Measurements from ENCODE around the gene NEMF.
"Not testable (repeated sequence)": the region's sequence is repeated elsewhere in the genome, so short reads cannot be mapped to it uniquely, and the experiment has no call there.

NEMF gene

DNA sequence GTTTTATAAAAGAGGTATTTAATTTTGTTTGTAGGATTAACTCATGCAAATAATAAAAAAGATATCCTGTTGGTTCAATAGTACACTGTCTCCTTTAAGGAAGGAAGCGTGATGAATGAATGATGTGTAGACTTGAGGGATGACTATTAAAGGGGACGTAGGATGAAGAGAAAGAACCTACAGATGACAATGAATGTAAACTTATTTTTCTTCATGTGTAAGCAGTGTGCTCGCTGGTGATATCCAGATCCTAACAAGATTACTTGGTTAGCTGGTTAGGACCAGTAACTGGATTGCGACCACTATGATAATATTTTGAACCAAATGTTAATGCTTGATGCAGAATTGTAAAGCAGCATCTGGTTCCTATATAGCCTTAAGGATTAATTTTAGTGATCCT is 42.9 kb upstream of the NEMF start:
- no peak for DNase-seq (ENCODE audit: low spot score)
- ChIA-PET POLR2A (ENCODE audit: low non-redundant PET) (no interaction called here), CTCF (interaction anchor here (1.1 kb wide), 1 partner anchor 33 kb away, joined by 3 read pairs; no protein-coding TSS in a partner anchor)
- TF ChIP-seq CTCF (conservative IDR thresholded peaks at IDR 0.05; ENCODE audit: low read depth), result no peak
- H3K27ac ChIP-seq, result no peak overlapping the region

GRCh38 chr14:49894214-49895107 is 41.9 kb upstream of the NEMF start:
- DNase-seq (ENCODE audit: low spot score); POLR2A ChIA-PET (ENCODE audit: low non-redundant PET): not testable (repeated sequence)
- CTCF ChIA-PET, result interaction anchor here (1.9 kb wide), 1 partner anchor 33 kb away, joined by 7 read pairs; no protein-coding TSS in a partner anchor
- peak overlapping the region; percentile 97 for H3K27ac ChIP-seq

DNA sequence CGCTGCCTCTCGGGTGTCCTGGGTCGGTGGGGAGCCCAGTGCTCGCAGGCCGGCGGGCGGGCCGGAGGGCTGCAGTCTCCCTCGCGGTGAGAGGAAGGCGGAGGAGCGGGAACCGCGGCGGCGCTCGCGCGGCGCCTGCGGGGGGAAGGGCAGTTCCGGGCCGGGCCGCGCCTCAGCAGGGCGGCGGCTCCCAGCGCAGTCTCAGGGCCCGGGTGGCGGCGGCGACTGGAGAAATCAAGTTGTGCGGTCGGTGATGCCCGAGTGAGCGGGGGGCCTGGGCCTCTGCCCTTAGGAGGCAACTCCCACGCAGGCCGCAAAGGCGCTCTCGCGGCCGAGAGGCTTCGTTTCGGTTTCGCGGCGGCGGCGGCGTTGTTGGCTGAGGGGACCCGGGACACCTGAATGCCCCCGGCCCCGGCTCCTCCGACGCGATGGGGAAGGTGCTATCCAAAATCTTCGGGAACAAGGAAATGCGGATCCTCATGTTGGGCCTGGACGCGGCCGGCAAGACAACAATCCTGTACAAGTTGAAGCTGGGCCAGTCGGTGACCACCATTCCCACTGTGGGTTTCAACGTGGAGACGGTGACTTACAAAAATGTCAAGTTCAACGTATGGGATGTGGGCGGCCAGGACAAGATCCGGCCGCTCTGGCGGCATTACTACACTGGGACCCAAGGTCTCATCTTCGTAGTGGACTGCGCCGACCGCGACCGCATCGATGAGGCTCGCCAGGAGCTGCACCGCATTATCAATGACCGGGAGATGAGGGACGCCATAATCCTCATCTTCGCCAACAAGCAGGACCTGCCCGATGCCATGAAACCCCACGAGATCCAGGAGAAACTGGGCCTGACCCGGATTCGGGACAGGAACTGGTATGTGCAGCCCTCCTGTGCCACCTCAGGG is 41.0 kb upstream of the NEMF start:
- peak overlapping the region; percentile 97 for H3K27ac ChIP-seq
- ChIA-PET POLR2A (ENCODE audit: low non-redundant PET) (interaction anchor here (1.0 to 1.2 kb wide), 2 partner anchors 14 to 110 kb away, joined by 3 to 4 read pairs; no protein-coding TSS in a partner anchor), CTCF (interaction anchor here (0.6 to 1.9 kb wide), 3 partner anchors 28 to 106 kb away, joined by 3 to 7 read pairs (median 6); no protein-coding TSS in a partner anchor)
- no peak for TF ChIP-seq CTCF (conservative IDR thresholded peaks at IDR 0.05; ENCODE audit: low read depth)
- DNase-seq (ENCODE audit: low spot score), result no peak

DNA sequence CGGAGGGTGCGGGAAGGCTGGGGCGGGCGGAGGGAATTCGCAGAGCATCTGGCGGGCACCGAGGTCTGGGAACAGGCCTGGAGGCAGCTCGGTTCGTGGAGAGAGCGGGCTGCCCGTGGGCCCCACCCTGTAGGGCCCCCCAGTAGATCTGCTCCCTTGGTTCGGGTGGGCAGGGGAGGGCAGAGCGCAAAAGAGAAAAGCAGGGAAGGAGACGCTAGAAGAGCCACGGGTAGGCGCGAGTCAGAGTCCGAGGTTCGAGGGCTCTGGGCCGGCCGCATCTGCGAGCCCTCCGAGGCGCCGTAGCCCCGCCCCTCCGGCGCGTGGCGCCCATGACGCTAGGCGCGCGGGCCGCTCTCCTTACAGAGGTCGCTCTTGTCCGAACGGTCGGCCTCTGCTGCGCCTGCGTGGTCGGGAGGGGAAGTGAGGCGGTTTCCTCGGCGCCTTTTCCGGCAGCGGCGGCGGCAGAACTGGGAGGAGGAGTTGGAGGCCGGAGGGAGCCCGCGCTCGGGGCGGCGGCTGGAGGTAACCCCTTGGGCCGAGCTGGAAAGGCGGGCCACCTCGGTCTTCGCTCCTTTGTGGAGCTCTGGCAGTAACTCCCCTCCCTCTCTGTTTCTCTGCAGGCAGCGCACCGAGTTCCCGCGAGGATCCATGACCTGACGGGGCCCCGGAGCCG is 40.2 kb upstream of the NEMF start, which contains the start of gene ARF6:
Gene ARF6 (plus strand): TSS at position 447 of the 673 bp plus-strand sequence. CDS start 655 bp downstream, outside the sequence.
- CTCF ChIA-PET, result interaction anchor here (0.5 to 1.9 kb wide), 8 partner anchors 27 to 245 kb away, joined by 3 to 7 read pairs (median 3); partner anchors contain the start of genes NEMF and VCPKMT
- POLR2A ChIA-PET (ENCODE audit: low non-redundant PET), result interaction anchor here (0.9 to 1.2 kb wide), 5 partner anchors 13 to 111 kb away, joined by 3 to 9 read pairs (median 4); no protein-coding TSS in a partner anchor

DNA sequence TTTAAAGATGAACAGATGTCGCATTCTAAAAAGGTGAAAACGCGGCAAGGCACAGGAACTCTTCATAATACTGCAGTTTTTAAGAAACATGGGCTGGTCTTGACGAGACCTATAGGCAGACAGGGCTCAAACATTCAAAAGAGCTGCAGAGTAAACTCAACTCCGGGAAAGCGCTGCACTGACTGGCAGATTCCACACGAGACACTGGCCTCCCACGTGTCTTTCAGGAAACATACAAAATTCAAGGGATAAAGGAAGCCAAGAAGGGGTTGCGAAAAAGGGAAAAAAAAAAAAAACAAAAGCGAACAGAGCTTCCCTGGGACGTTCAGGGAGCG is 39.7 kb upstream of the NEMF start:
- no peak for TF ChIP-seq CTCF (conservative IDR thresholded peaks at IDR 0.05; ENCODE audit: low read depth)
- CTCF ChIA-PET, result interaction anchor here (0.5 to 1.9 kb wide), 8 partner anchors 27 to 244 kb away, joined by 3 to 7 read pairs (median 3); partner anchors contain the start of genes NEMF and VCPKMT
- no peak for DNase-seq (ENCODE audit: low spot score)
- peak overlapping the region; percentile 97 for H3K27ac ChIP-seq
- POLR2A ChIA-PET (ENCODE audit: low non-redundant PET), result interaction anchor here (0.7 to 1.2 kb wide), 5 partner anchors 12 to 109 kb away, joined by 3 to 9 read pairs (median 4); no protein-coding TSS in a partner anchor

More for the DNA sequence above, 40.2 kb upstream of the NEMF start, which contains the start of gene ARF6:
- peak within 1 kb of the TSS; percentile 97 for H3K27ac ChIP-seq
- no peak; the same call in none of the 2 replicates for TF ChIP-seq CTCF (conservative IDR thresholded peaks at IDR 0.05; ENCODE audit: low read depth)
- peak; percentile 92 for DNase-seq (ENCODE audit: low spot score)

DNA sequence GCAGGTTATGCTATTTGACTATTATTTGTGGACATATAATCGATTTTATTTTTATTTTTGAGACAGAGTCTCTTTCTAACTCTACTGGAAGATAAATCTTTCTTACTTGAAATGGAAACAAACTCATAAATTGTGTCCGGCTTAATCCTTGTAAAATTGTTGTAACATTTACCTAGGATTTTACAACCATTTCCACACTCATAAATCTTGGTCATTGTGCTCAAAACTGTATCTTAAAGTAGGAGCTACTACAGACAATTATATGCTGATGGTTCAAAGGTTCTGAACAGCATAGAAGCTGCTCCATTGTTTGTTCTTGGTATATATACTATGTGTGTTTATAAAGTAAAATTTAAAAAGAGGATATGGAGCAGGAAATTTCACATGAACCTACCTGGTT is 35.7 kb upstream of the NEMF start:
- CTCF ChIA-PET, result interaction anchor here (0.8 to 1.0 kb wide), 3 partner anchors 8 to 26 kb away, joined by 3 to 5 read pairs (median 4); no protein-coding TSS in a partner anchor
- no peak for DNase-seq (ENCODE audit: low spot score)
- TF ChIP-seq CTCF (conservative IDR thresholded peaks at IDR 0.05; ENCODE audit: low read depth), result no peak

More for the DNA sequence above, 35.7 kb upstream of the NEMF start:
- H3K27ac ChIP-seq, result no peak overlapping the region
- POLR2A ChIA-PET (ENCODE audit: low non-redundant PET), result no interaction called here

Measured in RWPE1 (cell line).